H1 (cell line): ENCODE measurements around the gene NR2E1. TPM values are rescaled to one million over a fixed set of nuclear protein-coding genes. Genes with fewer than 3 reads are reported as not detected.

Source experiments
- ASH2L ChIP-seq: fragments of 200-600, 300-600 bp; sonication (generic); IDR thresholded peaks from one replicate; pipeline ENCODE4 v1.7.1; 2017; ENCODE audit warnings: low read length
- EGR1 ChIP-seq: IDR thresholded peaks from 2 replicates; pipeline ENCODE4 v1.6.1; 2011; ENCODE audit warnings: low read depth, low read length, borderline replicate concordance
- EP300 ChIP-seq, 2 experiments: IDR thresholded peaks; 1 replicate in 1 of 2; 2 replicates in 1 of 2; pipeline ENCODE4 v1.6.1; 2011 to 2012; ENCODE audit warnings: low read depth in 2 of 2, low read length in 2 of 2, mild to moderate bottlenecking in 2 of 2, borderline replicate concordance in 1 of 2, inconsistent platforms in 1 of 2, moderate library complexity in 1 of 2
- EZH2 ChIP-seq: fragments of 200-600 bp; sonication (generic); IDR thresholded peaks from 2 replicates; pipeline ENCODE4 v1.7.1; 2012; ENCODE audit warnings: low read depth, mild to moderate bottlenecking, moderate library complexity, low read length, inconsistent platforms; ENCODE audit not compliant: severe bottlenecking
- GABPA ChIP-seq: IDR thresholded peaks from 2 replicates; pipeline ENCODE4 v1.6.1; 2011; ENCODE audit warnings: mild to moderate bottlenecking, low read length, moderate library complexity, borderline replicate concordance; ENCODE audit not compliant: insufficient read depth
- SP1 ChIP-seq: IDR thresholded peaks from 2 replicates; pipeline ENCODE4 v1.6.1; 2011; ENCODE audit warnings: low read depth, low read length
- polyA plus RNA-seq, 7 experiments: library from polyadenylated mRNA; depleted of rRNA in 3 of 7; stranded (reverse) in 5 of 7; unstranded in 2 of 7; fragments of >200 nt in 5 of 7; fragments of 200-250 nt in 2 of 7; gene quantifications; 1 replicate in 5 of 7; 2 replicates in 1 of 7; 4 replicates in 1 of 7; pipeline versions ENCODE4 v1.2.1 to v1.2.3, GENCODE V29; 2011 to 2013; ENCODE audit warnings: missing spikeins in 2 of 7, mixed read lengths in 2 of 7
- total RNA-seq: library from RNA; stranded (reverse); fragmentation: NEBNext Ultra II Directional; extraction: Animal tissue kit (Norgen Biotek cat#: 25700); gene quantifications from 2 replicates; pipeline ENCODE4 v1.2.1, GENCODE V29; 2021
- TF ChIP-seq, protein P1 (sequence below): IDR thresholded peaks from 2 replicates; pipeline ENCODE4 v1.6.1; 2012; ENCODE audit warnings: inconsistent platforms
- TF ChIP-seq, protein P2 (sequence below): fragments of 300-600 bp; sonication (generic); IDR thresholded peaks from 2 replicates; pipeline ENCODE4 v1.7.1; 2012; ENCODE audit warnings: low read length, moderate library complexity, mild to moderate bottlenecking, inconsistent platforms; ENCODE audit not compliant: insufficient replicate concordance

Gene NR2E1
- total and polyA plus RNA-seq, 2 of the 8 experiments (the other 6 are each of a cell fraction or from before 2014, with no cell fraction given): not detected

DNA sequence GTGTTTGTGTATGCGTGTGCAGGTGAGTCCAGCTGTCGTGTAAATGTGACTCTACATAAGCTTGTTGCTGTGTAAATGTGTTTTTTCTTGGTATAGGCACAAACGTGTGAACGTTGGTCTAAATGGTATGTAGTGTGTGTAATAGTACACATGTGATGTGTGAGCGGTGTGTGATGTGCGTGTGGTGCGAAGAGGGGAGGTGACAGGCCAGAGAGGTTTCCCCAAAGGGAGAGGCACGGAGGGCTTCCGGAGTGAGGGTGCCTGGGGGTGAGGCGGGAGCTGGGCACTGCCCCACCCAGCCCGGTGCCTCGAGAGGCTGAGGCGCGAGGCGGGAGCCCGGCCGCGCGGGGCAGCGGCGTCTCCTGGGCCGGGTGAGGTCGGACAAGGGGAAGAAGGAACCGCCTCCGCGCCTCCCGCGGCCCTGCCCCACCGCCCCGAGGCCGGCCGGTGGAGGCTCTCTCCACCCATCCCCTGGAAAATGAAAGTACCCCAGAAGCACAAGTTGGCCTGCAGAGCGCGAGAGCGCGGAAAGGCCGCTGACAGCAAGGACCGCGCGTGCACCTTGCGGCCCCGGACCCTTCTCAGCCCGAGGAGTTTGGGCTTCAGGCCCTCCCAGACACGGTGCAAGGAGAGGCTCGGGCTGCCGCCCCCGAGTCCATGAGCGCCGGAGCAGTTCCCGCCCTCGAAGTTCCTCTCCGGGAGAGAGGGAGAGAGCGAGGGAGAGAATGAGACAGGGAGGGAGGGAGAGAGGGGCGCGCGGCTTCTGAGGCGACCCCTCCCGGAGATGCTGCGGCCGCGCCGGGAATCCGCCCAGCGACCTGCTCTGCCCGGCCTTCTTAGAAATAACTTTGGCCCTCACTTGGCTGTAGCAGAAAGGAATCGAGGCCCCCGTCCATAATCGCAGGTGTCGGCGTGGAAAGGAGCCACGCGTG, 48.1 kb upstream of the NR2E1 start (continued):
- TF ChIP-seq, protein P1, sequence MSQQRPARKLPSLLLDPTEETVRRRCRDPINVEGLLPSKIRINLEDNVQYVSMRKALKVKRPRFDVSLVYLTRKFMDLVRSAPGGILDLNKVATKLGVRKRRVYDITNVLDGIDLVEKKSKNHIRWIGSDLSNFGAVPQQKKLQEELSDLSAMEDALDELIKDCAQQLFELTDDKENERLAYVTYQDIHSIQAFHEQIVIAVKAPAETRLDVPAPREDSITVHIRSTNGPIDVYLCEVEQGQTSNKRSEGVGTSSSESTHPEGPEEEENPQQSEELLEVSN: peak; percentile 54; the same call in 1 of the 2 replicates
- TF ChIP-seq EZH2 (peak; percentile 100), EGR1 (peak; percentile 85; the same call in 1 of the 2 replicates), GABPA (no peak), ASH2L (peak; percentile 88), EP300 (IDR thresholded peaks at IDR 0.05; ENCODE audit: borderline replicate concordance in 1 of 2, low read depth in 2 of 2, low read length in 2 of 2) (no peak), SP1 (peak; percentile 57)
- TF ChIP-seq, protein P2, sequence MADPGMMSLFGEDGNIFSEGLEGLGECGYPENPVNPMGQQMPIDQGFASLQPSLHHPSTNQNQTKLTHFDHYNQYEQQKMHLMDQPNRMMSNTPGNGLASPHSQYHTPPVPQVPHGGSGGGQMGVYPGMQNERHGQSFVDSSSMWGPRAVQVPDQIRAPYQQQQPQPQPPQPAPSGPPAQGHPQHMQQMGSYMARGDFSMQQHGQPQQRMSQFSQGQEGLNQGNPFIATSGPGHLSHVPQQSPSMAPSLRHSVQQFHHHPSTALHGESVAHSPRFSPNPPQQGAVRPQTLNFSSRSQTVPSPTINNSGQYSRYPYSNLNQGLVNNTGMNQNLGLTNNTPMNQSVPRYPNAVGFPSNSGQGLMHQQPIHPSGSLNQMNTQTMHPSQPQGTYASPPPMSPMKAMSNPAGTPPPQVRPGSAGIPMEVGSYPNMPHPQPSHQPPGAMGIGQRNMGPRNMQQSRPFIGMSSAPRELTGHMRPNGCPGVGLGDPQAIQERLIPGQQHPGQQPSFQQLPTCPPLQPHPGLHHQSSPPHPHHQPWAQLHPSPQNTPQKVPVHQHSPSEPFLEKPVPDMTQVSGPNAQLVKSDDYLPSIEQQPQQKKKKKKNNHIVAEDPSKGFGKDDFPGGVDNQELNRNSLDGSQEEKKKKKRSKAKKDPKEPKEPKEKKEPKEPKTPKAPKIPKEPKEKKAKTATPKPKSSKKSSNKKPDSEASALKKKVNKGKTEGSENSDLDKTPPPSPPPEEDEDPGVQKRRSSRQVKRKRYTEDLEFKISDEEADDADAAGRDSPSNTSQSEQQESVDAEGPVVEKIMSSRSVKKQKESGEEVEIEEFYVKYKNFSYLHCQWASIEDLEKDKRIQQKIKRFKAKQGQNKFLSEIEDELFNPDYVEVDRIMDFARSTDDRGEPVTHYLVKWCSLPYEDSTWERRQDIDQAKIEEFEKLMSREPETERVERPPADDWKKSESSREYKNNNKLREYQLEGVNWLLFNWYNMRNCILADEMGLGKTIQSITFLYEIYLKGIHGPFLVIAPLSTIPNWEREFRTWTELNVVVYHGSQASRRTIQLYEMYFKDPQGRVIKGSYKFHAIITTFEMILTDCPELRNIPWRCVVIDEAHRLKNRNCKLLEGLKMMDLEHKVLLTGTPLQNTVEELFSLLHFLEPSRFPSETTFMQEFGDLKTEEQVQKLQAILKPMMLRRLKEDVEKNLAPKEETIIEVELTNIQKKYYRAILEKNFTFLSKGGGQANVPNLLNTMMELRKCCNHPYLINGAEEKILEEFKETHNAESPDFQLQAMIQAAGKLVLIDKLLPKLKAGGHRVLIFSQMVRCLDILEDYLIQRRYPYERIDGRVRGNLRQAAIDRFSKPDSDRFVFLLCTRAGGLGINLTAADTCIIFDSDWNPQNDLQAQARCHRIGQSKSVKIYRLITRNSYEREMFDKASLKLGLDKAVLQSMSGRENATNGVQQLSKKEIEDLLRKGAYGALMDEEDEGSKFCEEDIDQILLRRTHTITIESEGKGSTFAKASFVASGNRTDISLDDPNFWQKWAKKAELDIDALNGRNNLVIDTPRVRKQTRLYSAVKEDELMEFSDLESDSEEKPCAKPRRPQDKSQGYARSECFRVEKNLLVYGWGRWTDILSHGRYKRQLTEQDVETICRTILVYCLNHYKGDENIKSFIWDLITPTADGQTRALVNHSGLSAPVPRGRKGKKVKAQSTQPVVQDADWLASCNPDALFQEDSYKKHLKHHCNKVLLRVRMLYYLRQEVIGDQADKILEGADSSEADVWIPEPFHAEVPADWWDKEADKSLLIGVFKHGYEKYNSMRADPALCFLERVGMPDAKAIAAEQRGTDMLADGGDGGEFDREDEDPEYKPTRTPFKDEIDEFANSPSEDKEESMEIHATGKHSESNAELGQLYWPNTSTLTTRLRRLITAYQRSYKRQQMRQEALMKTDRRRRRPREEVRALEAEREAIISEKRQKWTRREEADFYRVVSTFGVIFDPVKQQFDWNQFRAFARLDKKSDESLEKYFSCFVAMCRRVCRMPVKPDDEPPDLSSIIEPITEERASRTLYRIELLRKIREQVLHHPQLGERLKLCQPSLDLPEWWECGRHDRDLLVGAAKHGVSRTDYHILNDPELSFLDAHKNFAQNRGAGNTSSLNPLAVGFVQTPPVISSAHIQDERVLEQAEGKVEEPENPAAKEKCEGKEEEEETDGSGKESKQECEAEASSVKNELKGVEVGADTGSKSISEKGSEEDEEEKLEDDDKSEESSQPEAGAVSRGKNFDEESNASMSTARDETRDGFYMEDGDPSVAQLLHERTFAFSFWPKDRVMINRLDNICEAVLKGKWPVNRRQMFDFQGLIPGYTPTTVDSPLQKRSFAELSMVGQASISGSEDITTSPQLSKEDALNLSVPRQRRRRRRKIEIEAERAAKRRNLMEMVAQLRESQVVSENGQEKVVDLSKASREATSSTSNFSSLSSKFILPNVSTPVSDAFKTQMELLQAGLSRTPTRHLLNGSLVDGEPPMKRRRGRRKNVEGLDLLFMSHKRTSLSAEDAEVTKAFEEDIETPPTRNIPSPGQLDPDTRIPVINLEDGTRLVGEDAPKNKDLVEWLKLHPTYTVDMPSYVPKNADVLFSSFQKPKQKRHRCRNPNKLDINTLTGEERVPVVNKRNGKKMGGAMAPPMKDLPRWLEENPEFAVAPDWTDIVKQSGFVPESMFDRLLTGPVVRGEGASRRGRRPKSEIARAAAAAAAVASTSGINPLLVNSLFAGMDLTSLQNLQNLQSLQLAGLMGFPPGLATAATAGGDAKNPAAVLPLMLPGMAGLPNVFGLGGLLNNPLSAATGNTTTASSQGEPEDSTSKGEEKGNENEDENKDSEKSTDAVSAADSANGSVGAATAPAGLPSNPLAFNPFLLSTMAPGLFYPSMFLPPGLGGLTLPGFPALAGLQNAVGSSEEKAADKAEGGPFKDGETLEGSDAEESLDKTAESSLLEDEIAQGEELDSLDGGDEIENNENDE: no peak
